ENCODE data around the gene DOC2B.
"Not testable (repeated sequence)": the region's sequence is repeated elsewhere in the genome, so short reads cannot be mapped to it uniquely, and the experiment has no call there.

The DOC2B gene

GRCh38 chr17:226108-227077 lies 44.9 kb upstream of the DOC2B start:
- Histone ChIP-seq H3K4me3 (ENCODE audit: low read length) (no peak overlapping the region), H3K9me2 (replicated peaks; ENCODE audit: control insufficient read depth, low read length) (no peaks in the 10 kb centered on the region), H3F3A (ENCODE audit: control insufficient read depth, insufficient read depth) (no peaks in the 10 kb centered on the region)

GRCh38 chr17:225551-225950 lies 44.1 kb upstream of the DOC2B start:
- H3K9me3 ChIP-seq (ENCODE audit: control insufficient read depth, insufficient read depth, low read length) = no peaks in the 10 kb centered on the region
- TF ChIP-seq EZH2phosphoT487 (IDR thresholded peaks at IDR 0.05; ENCODE audit: borderline replicate concordance, low read length) (no peak), CTCF (IDR thresholded peaks at IDR 0.05; ENCODE audit: low read depth, low read length, poor library complexity, severe bottlenecking) (no peak)
- no peaks in the 10 kb centered on the region for H3K4me1 ChIP-seq (ENCODE audit: control insufficient read depth, low read length)

More at GRCh38 chr17:226108-227077, 44.9 kb upstream of the DOC2B start:
- Histone ChIP-seq H3K4me2 (ENCODE audit: low read length) (no peak overlapping the region), H3K27ac (ENCODE audit: low read depth, low read length) (no peak overlapping the region), H3K36me3 (ENCODE audit: control insufficient read depth, low read length) (no peaks in the 10 kb centered on the region), H3K9me3 (ENCODE audit: control insufficient read depth, insufficient read depth, low read length) (no peaks in the 10 kb centered on the region), H3K4me1 (ENCODE audit: control insufficient read depth, low read length) (peaks cover 3% of the 10 kb centered on the region), H3K79me2 (ENCODE audit: control insufficient read depth, low read length) (no peaks in the 10 kb centered on the region), H3K27me3 (ENCODE audit: control insufficient read depth, low read length) (no peaks in the 10 kb centered on the region), H4K20me1 (ENCODE audit: control insufficient read depth, insufficient read depth, low read depth, low read length) (no peaks in the 10 kb centered on the region)
- TF ChIP-seq CTCF (IDR thresholded peaks at IDR 0.05; ENCODE audit: low read depth, low read length, poor library complexity, severe bottlenecking) (no peak), EZH2phosphoT487 (IDR thresholded peaks at IDR 0.05; ENCODE audit: borderline replicate concordance, low read length) (no peak)

GRCh38 chr17:224576-224975 lies 43.1 kb upstream of the DOC2B start:
- not testable (repeated sequence) for H3K4me1 ChIP-seq (ENCODE audit: control insufficient read depth, low read length); H4K20me1 ChIP-seq (ENCODE audit: control insufficient read depth, insufficient read depth, low read depth, low read length)

More at GRCh38 chr17:225551-225950, 44.1 kb upstream of the DOC2B start:
- H3K36me3 ChIP-seq (ENCODE audit: control insufficient read depth, low read length) = no peaks in the 10 kb centered on the region
- no peaks in the 10 kb centered on the region for H3K79me2 ChIP-seq (ENCODE audit: control insufficient read depth, low read length)
- no peaks in the 10 kb centered on the region for H3K9me2 ChIP-seq (replicated peaks; ENCODE audit: control insufficient read depth, low read length)
- no peaks in the 10 kb centered on the region for H3K27me3 ChIP-seq (ENCODE audit: control insufficient read depth, low read length)
- H3K27ac ChIP-seq (ENCODE audit: low read depth, low read length) = no peak overlapping the region
- H3F3A ChIP-seq (ENCODE audit: control insufficient read depth, insufficient read depth) = no peaks in the 10 kb centered on the region
- H3K4me2 ChIP-seq (ENCODE audit: low read length) = no peak overlapping the region
- H3K4me3 ChIP-seq (ENCODE audit: low read length) = no peak overlapping the region
- no peaks in the 10 kb centered on the region for H4K20me1 ChIP-seq (ENCODE audit: control insufficient read depth, insufficient read depth, low read depth, low read length)

More at GRCh38 chr17:224576-224975, 43.1 kb upstream of the DOC2B start:
- not testable (repeated sequence) for H3K27me3 ChIP-seq (ENCODE audit: control insufficient read depth, low read length); H3K4me2 ChIP-seq (ENCODE audit: low read length); H3K9me2 ChIP-seq (replicated peaks; ENCODE audit: control insufficient read depth, low read length); H3K9me3 ChIP-seq (ENCODE audit: control insufficient read depth, insufficient read depth, low read length); H3K79me2 ChIP-seq (ENCODE audit: control insufficient read depth, low read length); H3K36me3 ChIP-seq (ENCODE audit: control insufficient read depth, low read length); H3K4me3 ChIP-seq (ENCODE audit: low read length); H3K27ac ChIP-seq (ENCODE audit: low read depth, low read length); H3F3A ChIP-seq (ENCODE audit: control insufficient read depth, insufficient read depth)

Data from DOHH2 (cell line).